Measurements from ENCODE around the gene MARCO. TPM values are rescaled to one million over a fixed set of nuclear protein-coding genes. Genes with fewer than 3 reads are reported as not detected.

The MARCO gene
- total and polyA plus RNA-seq, 2 donors (not counting 1 experiment from before 2014, with no cell fraction given) = 0.04 TPM; not detected in 1

- no peak overlapping the region for H3K27ac ChIP-seq (ENCODE audit: low read length in 2 of 2)
- no peaks in the 10 kb centered on the region for H3K36me3 ChIP-seq (replicated peaks in 1 of 2; ENCODE audit: control extremely low read depth in 1 of 2, control insufficient read depth in 1 of 2, extremely low read depth in 1 of 2, insufficient read depth in 2 of 2, low read length in 1 of 2)
- H3K4me3 ChIP-seq (ENCODE audit: control extremely low read depth in 1 of 5, extremely low read depth in 1 of 5, insufficient read depth in 1 of 5, low read depth in 2 of 5, low read length in 4 of 5) = no peak overlapping the region
- H4K20me1 ChIP-seq (ENCODE audit: control insufficient read depth, insufficient read depth, low read length, poor library complexity, severe bottlenecking) = no peaks in the 10 kb centered on the region
- H3K4me1 Mint-ChIP-seq = no peaks in the 10 kb centered on the region
- ATAC-seq (ENCODE audit: low read depth) (no peak), DNase-seq (no peak)
- ChIA-PET POLR2A (no interaction called here), CTCF (no interaction called here)
- H3K9me3 ChIP-seq (ENCODE audit: control extremely low read depth in 1 of 3, control insufficient read depth in 2 of 3, insufficient read depth in 1 of 3, low read length in 2 of 3) = peaks cover 0 to 10% (median 0%) of the 10 kb centered on the region in 3 donors
- 87% methylated on average over 3 of the region's 6 CpGs for WGBS (ENCODE audit: insufficient coverage)
- H3K4me3 Mint-ChIP-seq = no peak overlapping the region
- no peak overlapping the region for H2AFZ ChIP-seq (ENCODE audit: insufficient read depth, low read depth, low read length, poor library complexity, severe bottlenecking)
- no peaks in the 10 kb centered on the region for H3K4me1 ChIP-seq (ENCODE audit: control insufficient read depth in 2 of 2, insufficient read depth in 2 of 2, low read length in 2 of 2)
- H3K27me3 Mint-ChIP-seq = peaks cover 32% of the 10 kb centered on the region
- H3K9ac ChIP-seq (ENCODE audit: low read length) = no peak overlapping the region
- TF ChIP-seq CTCF (IDR thresholded peaks at IDR 0.05) = no peak
- TF ChIP-seq EZH2 (IDR thresholded peaks at IDR 0.05; ENCODE audit: borderline replicate concordance, insufficient read depth, low read depth, low read length, poor library complexity, severe bottlenecking) = no peak
- no peak overlapping the region for H3K4me2 ChIP-seq (replicated peaks; ENCODE audit: low read depth, low read length, poor library complexity, severe bottlenecking)
- intact Hi-C loops (cut with micrococcal nuclease) = no loop called here
- H3K9me3 Mint-ChIP-seq (ENCODE audit: insufficient read depth) = no peaks in the 10 kb centered on the region
- peaks cover 0 to 5% (median 0%) of the 10 kb centered on the region in 4 experiments for H3K27me3 ChIP-seq (replicated peaks in 1 of 4; ENCODE audit: control extremely low read depth in 1 of 4, control insufficient read depth in 3 of 4, insufficient read depth in 4 of 4, low read length in 3 of 4)
- no peaks in the 10 kb centered on the region for H3K79me2 ChIP-seq (ENCODE audit: control insufficient read depth, insufficient read depth, low read length)
- no peak overlapping the region for H3K27ac Mint-ChIP-seq
Measured at GRCh38 chr2:118967124-118967880, 25.3 kb downstream of the MARCO start.

GRCh38 chr2:118968042-118968441 is 26.0 kb downstream of the MARCO start:
- ATAC-seq (ENCODE audit: low read depth) (no peak), DNase-seq (no peak)
- no peak overlapping the region for H3K4me2 ChIP-seq (replicated peaks; ENCODE audit: low read depth, low read length, poor library complexity, severe bottlenecking)
- H3K79me2 ChIP-seq (ENCODE audit: control insufficient read depth, insufficient read depth, low read length) = no peaks in the 10 kb centered on the region
- CTCF ChIA-PET = no interaction called here
- H3K9ac ChIP-seq (ENCODE audit: low read length) = no peak overlapping the region
- POLR2A ChIA-PET = no interaction called here
- no peaks in the 10 kb centered on the region for H3K4me1 ChIP-seq (ENCODE audit: control insufficient read depth in 2 of 2, insufficient read depth in 2 of 2, low read length in 2 of 2)
- no peak overlapping the region for H3K27ac ChIP-seq (ENCODE audit: low read length in 2 of 2)
- peaks cover 0 to 10% (median 0%) of the 10 kb centered on the region in 3 donors for H3K9me3 ChIP-seq (ENCODE audit: control extremely low read depth in 1 of 3, control insufficient read depth in 2 of 3, insufficient read depth in 1 of 3, low read length in 2 of 3)
- no peak overlapping the region for H3K4me3 Mint-ChIP-seq
- TF ChIP-seq EZH2 (IDR thresholded peaks at IDR 0.05; ENCODE audit: borderline replicate concordance, insufficient read depth, low read depth, low read length, poor library complexity, severe bottlenecking) (no peak), CTCF (IDR thresholded peaks at IDR 0.05) (no peak)
- H2AFZ ChIP-seq (ENCODE audit: insufficient read depth, low read depth, low read length, poor library complexity, severe bottlenecking) = no peak overlapping the region
- intact Hi-C loops (cut with micrococcal nuclease) = no loop called here
- no peaks in the 10 kb centered on the region for H3K4me1 Mint-ChIP-seq
- no peak overlapping the region for H3K27ac Mint-ChIP-seq
- no peaks in the 10 kb centered on the region for H3K36me3 ChIP-seq (replicated peaks in 1 of 2; ENCODE audit: control extremely low read depth in 1 of 2, control insufficient read depth in 1 of 2, extremely low read depth in 1 of 2, insufficient read depth in 2 of 2, low read length in 1 of 2)
- H3K27me3 ChIP-seq (replicated peaks in 1 of 4; ENCODE audit: control extremely low read depth in 1 of 4, control insufficient read depth in 3 of 4, insufficient read depth in 4 of 4, low read length in 3 of 4) = peaks cover 0 to 5% (median 0%) of the 10 kb centered on the region in 4 experiments
- H3K4me3 ChIP-seq (ENCODE audit: control extremely low read depth in 1 of 5, extremely low read depth in 1 of 5, insufficient read depth in 1 of 5, low read depth in 2 of 5, low read length in 4 of 5) = no peak overlapping the region
- no peaks in the 10 kb centered on the region for H3K9me3 Mint-ChIP-seq (ENCODE audit: insufficient read depth)
- H3K27me3 Mint-ChIP-seq = peaks cover 32% of the 10 kb centered on the region
- no peaks in the 10 kb centered on the region for H4K20me1 ChIP-seq (ENCODE audit: control insufficient read depth, insufficient read depth, low read length, poor library complexity, severe bottlenecking)
- no CpG with 5 or more reads among the region's 3 CpGs for WGBS (ENCODE audit: insufficient coverage)

All from B cell (primary cell).